GM12873 (cell line): ENCODE results near the gene NRG4.

Source experiments
- TF ChIP-seq, protein P1 (sequence below): IDR thresholded peaks from 2 replicates; pipeline ENCODE4 v1.5.1; 2012; ENCODE audit warnings: low read depth, mild to moderate bottlenecking, moderate library complexity, low read length, control low read depth; ENCODE audit not compliant: insufficient read depth; ENCODE audit errors: missing control alignments

Gene NRG4

GRCh38 chr15:76010613-76011012 lies 1.6 kb downstream of the NRG4 start:
- TF ChIP-seq, protein P1, sequence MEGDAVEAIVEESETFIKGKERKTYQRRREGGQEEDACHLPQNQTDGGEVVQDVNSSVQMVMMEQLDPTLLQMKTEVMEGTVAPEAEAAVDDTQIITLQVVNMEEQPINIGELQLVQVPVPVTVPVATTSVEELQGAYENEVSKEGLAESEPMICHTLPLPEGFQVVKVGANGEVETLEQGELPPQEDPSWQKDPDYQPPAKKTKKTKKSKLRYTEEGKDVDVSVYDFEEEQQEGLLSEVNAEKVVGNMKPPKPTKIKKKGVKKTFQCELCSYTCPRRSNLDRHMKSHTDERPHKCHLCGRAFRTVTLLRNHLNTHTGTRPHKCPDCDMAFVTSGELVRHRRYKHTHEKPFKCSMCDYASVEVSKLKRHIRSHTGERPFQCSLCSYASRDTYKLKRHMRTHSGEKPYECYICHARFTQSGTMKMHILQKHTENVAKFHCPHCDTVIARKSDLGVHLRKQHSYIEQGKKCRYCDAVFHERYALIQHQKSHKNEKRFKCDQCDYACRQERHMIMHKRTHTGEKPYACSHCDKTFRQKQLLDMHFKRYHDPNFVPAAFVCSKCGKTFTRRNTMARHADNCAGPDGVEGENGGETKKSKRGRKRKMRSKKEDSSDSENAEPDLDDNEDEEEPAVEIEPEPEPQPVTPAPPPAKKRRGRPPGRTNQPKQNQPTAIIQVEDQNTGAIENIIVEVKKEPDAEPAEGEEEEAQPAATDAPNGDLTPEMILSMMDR, result no peak

- TF ChIP-seq, protein P1, result no peak
Observed at GRCh38 chr15:76006136-76006778, 6.0 kb downstream of the NRG4 start.

- TF ChIP-seq, protein P1, result no peak
Observed at GRCh38 chr15:76003364-76003763, 8.9 kb downstream of the NRG4 start.

DNA sequence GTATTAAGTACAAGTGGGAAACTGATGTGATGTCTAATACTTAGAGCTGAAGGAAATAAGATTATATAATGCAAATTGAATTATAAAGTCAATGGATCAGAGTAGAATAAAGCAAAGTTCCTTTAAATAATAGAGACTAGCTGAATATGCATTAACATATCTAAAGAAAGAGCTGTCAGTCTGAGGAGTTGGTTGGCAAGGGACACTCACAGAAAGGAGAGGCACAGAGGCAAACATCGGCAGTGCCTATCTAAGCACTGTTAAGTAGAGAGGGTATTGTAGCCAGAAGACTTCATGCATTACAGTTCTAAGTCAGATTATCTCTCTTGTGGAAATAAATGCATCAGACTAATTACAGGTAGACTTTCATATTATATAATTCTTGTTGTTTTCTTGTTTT lies 16.6 kb downstream of the NRG4 start:
- TF ChIP-seq, protein P1, result no peak

GRCh38 chr15:75994220-75994619 lies 18.0 kb downstream of the NRG4 start:
- TF ChIP-seq, protein P1, result no peak

DNA sequence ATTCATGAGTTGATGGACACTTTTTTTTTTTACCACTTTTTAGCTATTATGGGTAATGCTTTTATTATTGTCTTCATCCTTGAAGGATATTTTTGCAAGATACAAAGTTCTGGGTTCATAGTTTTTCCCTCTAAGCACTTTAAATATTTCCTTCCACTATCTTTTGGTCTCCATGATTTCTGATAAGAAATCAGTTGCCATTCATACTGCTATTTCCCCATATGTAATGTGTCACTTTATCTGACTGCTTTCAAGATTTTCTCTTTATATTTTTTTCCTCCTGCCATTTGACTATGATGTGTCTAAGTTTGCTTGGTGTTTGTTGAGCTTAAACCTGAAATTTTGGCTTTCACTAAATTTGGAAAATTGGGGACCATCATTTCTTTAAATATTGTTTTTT lies 19.3 kb downstream of the NRG4 start:
- TF ChIP-seq, protein P1, result no peak

GRCh38 chr15:75989875-75990274 lies 22.3 kb downstream of the NRG4 start:
- TF ChIP-seq, protein P1, result no peak

DNA sequence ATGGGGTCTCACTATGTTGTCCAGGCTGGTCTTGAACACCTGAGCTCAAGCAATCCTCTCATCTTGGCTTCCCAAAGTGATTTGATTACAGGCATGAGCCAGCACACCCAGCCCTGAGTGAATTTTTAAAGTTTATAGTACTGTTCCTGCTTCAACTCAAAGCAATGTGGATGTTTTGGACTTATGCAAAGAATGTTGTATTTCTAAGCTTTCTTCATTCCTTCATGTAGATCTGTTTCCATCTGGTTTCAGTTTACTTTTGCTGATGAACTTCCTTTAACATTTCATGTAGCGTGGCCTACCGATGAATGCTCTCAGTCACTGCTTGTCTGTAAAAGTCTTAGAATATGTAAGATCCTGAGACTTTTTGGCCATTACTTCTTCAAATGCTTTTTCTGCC lies 23.2 kb downstream of the NRG4 start:
- TF ChIP-seq, protein P1, result no peak
